H54 (cell line): ENCODE results near the gene SH3BP5L.

Experiments used
- DNase-seq: peaks from one replicate; pipeline ENCODE4 v3.0.0; 2011; ENCODE audit warnings: low spot score, mixed read lengths; ENCODE audit not compliant: insufficient read length
- FAIRE-seq: peaks from 3 replicates; lab custom pipeline; 2011; peaks lifted over from hg19 to GRCh38; lab: Jason Lieb, UNC
- POLR2A ChIP-seq: IDR thresholded peaks from 2 replicates; pipeline ENCODE4 v1.6.1; 2011; ENCODE audit warnings: low read depth, mild to moderate bottlenecking, low read length

The SH3BP5L gene

GRCh38 chr1:248857749-248858095, 32.0 kb upstream of the SH3BP5L start:
- FAIRE-seq: no peak
- DNase-seq: no peak
- TF ChIP-seq POLR2A: no peak

GRCh38 chr1:248857201-248857600, 31.5 kb upstream of the SH3BP5L start:
- TF ChIP-seq POLR2A: no peak
- DNase-seq (no peak), FAIRE-seq (no peak)

GRCh38 chr1:248856176-248856575, 30.5 kb upstream of the SH3BP5L start:
- no peak for FAIRE-seq
- no peak for TF ChIP-seq POLR2A

GRCh38 chr1:248855580-248855979, 29.9 kb upstream of the SH3BP5L start:
- DNase-seq (no peak), FAIRE-seq (no peak)
- no peak for TF ChIP-seq POLR2A

More at GRCh38 chr1:248856176-248856575, 30.5 kb upstream of the SH3BP5L start:
- no peak for DNase-seq

GRCh38 chr1:248853663-248854375, 28.1 kb upstream of the SH3BP5L start:
- DNase-seq (no peak), FAIRE-seq (no peak)
- TF ChIP-seq POLR2A: no peak

GRCh38 chr1:248852481-248853405, 27.0 kb upstream of the SH3BP5L start:
- DNase-seq (no peak), FAIRE-seq (no peak)
- TF ChIP-seq POLR2A: no peak

- no peak for TF ChIP-seq POLR2A
- FAIRE-seq (no peak), DNase-seq (no peak)
Observed at GRCh38 chr1:248851390-248851789, 25.7 kb upstream of the SH3BP5L start.

- no peak for DNase-seq
- no peak for TF ChIP-seq POLR2A
- no peak for FAIRE-seq
Observed at GRCh38 chr1:248850536-248851251, 25.0 kb upstream of the SH3BP5L start.

- TF ChIP-seq POLR2A: no peak
- FAIRE-seq (no peak), DNase-seq (no peak)
Observed at GRCh38 chr1:248850124-248850523, 24.4 kb upstream of the SH3BP5L start.

GRCh38 chr1:248849637-248850036, 23.9 kb upstream of the SH3BP5L start:
- DNase-seq (no peak), FAIRE-seq (no peak)
- TF ChIP-seq POLR2A: no peak

GRCh38 chr1:248849152-248849551, 23.4 kb upstream of the SH3BP5L start:
- TF ChIP-seq POLR2A: no peak
- DNase-seq: no peak
- no peak for FAIRE-seq

- FAIRE-seq (no peak), DNase-seq (no peak)
- no peak for TF ChIP-seq POLR2A
Observed at GRCh38 chr1:248848602-248849001, 22.9 kb upstream of the SH3BP5L start.

- no peak for TF ChIP-seq POLR2A
- FAIRE-seq: no peak
- DNase-seq: no peak
Observed at GRCh38 chr1:248847956-248848561, 22.3 kb upstream of the SH3BP5L start.

- no peak for FAIRE-seq
- TF ChIP-seq POLR2A: no peak
- DNase-seq: no peak
Observed at GRCh38 chr1:248847181-248847955, 21.7 kb upstream of the SH3BP5L start.
